Erythroblast (primary cell): ENCODE measurements around the gene HMGXB4.

Source experiments
- GATA1 ChIP-seq: IDR thresholded peaks from 2 replicates; pipeline ENCODE4 v1.6.1; 2011; ENCODE audit warnings: low read depth, mild to moderate bottlenecking, control low read depth, low read length, moderate library complexity
- POLR2A ChIP-seq: IDR thresholded peaks from 2 replicates; pipeline ENCODE4 v1.6.1; 2011; ENCODE audit warnings: mild to moderate bottlenecking, low read length

GRCh38 chr22:35324067-35324466 lies 66.8 kb downstream of the HMGXB4 start:
- TF ChIP-seq POLR2A (no peak), GATA1 (no peak)
